ENCODE data around the gene LBX2. TPM values are rescaled to one million over a fixed set of nuclear protein-coding genes. Genes with fewer than 3 reads are reported as not detected.

Gene LBX2
- total and polyA plus RNA-seq, 10 of the 15 experiments (the other 5 are each of a cell fraction or from before 2014, with no cell fraction given): 0.08 to 4.0 (median 0.27) TPM

- in situ Hi-C loops (cut with MboI) (loop anchor here (10.0 kb wide), 1 partner anchor 95 kb away; no protein-coding TSS in a partner anchor), intact Hi-C loops (cut with micrococcal nuclease; ENCODE audit: unreplicated experiment) (no loop called here)
- ATAC-seq (no peak), FAIRE-seq (no peak), DNase-seq (ENCODE audit: low read depth, low spot score) (no peak)
- Histone ChIP-seq H3K79me2 (ENCODE audit: control insufficient read depth, insufficient read depth, low read length) (no peaks in the 10 kb centered on the region), H3K4me2 (ENCODE audit: control insufficient read depth, insufficient read depth) (no peak overlapping the region), H2AFZ (ENCODE audit: control insufficient read depth, low read depth, low read length) (no peak overlapping the region), H3K4me1 (ENCODE audit: control insufficient read depth, insufficient read depth, low read length) (no peaks in the 10 kb centered on the region), H3K36me3 (ENCODE audit: control insufficient read depth in 2 of 2, insufficient read depth in 2 of 2, low read length in 1 of 2) (peaks cover 12 to 13% of the 10 kb centered on the region in 2 experiments), H3K9ac (ENCODE audit: control insufficient read depth, insufficient read depth, low read length) (no peak overlapping the region), H3K27me3 (replicated peaks in 1 of 2; ENCODE audit: control insufficient read depth in 2 of 2, insufficient read depth in 2 of 2, low read length in 1 of 2) (no peaks in the 10 kb centered on the region), H4K20me1 (ENCODE audit: control insufficient read depth, insufficient read depth) (no peaks in the 10 kb centered on the region), H3K9me3 (replicated peaks; ENCODE audit: control insufficient read depth, insufficient read depth, low read length) (no peaks in the 10 kb centered on the region), H3K4me3 (no peak overlapping the region), H3K27ac (ENCODE audit: control insufficient read depth, insufficient read depth) (no peak overlapping the region)
- POLR2A ChIA-PET: interaction anchor here (1.0 kb wide), 1 partner anchor 21 kb away, joined by 3 read pairs; no protein-coding TSS in a partner anchor
- SMC1A ChIA-PET (ENCODE audit: uncharacterized antibody, unreplicated experiment): interaction anchor here (1.0 to 1.9 kb wide), 3 partner anchors 13 to 97 kb away, joined by 4 to 5 read pairs (median 4); partner anchors contain the start of genes AUP1 and HTRA2
- RAD21 ChIA-PET (ENCODE audit: unreplicated experiment): no interaction called here
- 96% methylated on average over 8 of the region's 9 CpGs for WGBS (ENCODE audit: insufficient coverage, insufficient replicate concordance, low lambda C conversion rate, missing lambda C conversion rate)
- no TSS peak for BruUV-seq (replicated peaks)
- CTCF ChIA-PET: interaction anchor here (0.9 to 19.4 kb wide), 2 partner anchors 42 to 98 kb away, joined by 5 to 280 read pairs; no protein-coding TSS in a partner anchor
- no peak for TF ChIP-seq CUX1 (IDR thresholded peaks at IDR 0.05; ENCODE audit: insufficient replicate concordance, low read depth, low read length)
- TF ChIP-seq CEBPB (IDR thresholded peaks at IDR 0.05; ENCODE audit: borderline replicate concordance in 1 of 2, low read depth in 2 of 2, low read length in 2 of 2): no peak
- no peak for TF ChIP-seq RFX5 (IDR thresholded peaks at IDR 0.05; ENCODE audit: low read depth, low read length)
- no peak for TF ChIP-seq JUNB (IDR thresholded peaks at IDR 0.05)
- TF ChIP-seq SP1 (IDR thresholded peaks at IDR 0.05; ENCODE audit: low read depth, low read length): no peak
- TF ChIP-seq EZH2 (IDR thresholded peaks at IDR 0.05; ENCODE audit: borderline replicate concordance, control insufficient read depth, low read depth, low read length): no peak
- TF ChIP-seq POLR2AphosphoS2 (IDR thresholded peaks at IDR 0.05; ENCODE audit: low read depth, low read length): no peak
- TF ChIP-seq RB1 (IDR thresholded peaks at IDR 0.05; ENCODE audit: borderline replicate concordance): no peak
- TF ChIP-seq CHD2 (IDR thresholded peaks at IDR 0.05; ENCODE audit: borderline replicate concordance, low read depth, low read length): no peak
Measured at GRCh38 chr2:74489906-74490305, 9.5 kb downstream of the LBX2 start.
